Cerebellar nuclear complex (tissue), 1 donor: ENCODE results near the gene MAPK11.
"Not testable (repeated sequence)": the region's sequence is repeated elsewhere in the genome, so short reads cannot be mapped to it uniquely, and the experiment has no call there.

Source experiments
- DNase-seq, 2 experiments: peaks; one replicate each; lab custom pipeline; 2025; lab: John Stamatoyannopoulos, UW

Gene MAPK11

DNA sequence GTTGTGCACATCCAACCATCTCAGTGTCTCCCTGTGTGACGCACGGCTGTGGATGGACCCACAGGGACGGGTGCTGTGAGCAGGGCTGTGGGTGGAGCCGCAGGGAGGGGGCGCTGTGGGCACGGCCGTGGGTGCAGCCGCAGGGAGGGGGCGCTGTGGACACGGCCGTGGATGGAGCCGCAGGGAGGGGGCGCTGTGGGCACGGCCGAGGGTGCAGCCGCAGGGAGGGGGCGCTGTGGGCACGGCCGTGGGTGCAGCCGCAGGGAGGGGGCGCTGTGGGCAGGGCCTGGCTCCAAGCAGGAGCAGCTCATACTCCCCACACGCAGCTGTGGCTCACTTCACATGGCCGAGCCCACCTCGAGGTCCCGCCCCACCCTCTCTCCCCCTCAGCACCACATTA, 6.0 kb upstream of the MAPK11 start:
- DNase-seq, result peak in 1 of 2 experiments; percentile 59

DNA sequence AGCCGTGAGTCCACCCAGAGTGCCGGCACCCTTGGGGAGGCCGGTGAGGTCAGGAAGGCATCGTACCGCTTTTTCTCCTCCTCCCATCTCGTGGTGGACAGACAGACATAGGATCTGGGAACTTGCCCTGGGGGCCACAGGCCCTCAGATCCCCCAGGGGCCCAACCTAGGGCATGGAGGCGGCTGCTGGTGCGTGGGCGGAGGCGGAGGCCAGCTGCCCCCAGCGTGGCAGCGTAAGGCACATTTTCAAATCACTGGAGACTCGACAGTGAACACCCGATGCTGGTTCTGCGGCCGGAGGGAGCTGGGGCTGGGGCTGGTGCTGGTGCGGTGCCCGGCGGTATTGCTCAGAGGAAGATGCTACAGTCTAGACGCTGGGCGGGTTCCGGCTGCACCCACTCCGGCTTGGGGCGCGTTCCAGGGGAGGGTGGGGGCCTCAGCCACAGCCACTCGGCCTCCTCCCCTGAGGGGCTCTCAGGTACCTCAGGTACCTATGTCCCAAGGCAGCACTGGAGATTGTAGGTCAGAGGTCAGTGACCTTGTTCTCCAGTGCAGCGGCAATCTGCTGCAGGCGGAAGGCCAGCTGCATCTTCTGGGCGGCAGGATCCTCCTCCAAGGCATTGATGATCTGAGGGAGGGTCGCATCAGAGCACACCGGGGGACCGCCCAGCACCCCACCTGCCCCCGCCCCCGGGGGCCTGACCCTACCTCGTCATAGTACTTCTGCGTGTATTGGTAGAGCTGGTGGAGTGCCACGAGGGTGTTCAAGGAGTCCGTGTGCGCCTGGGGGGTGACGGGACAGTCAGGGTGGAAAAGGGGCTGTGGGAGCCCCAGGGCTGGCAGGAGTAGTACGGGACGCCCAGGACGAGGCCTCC, 5.2 kb upstream of the MAPK11 start:
- no peak for DNase-seq

DNA sequence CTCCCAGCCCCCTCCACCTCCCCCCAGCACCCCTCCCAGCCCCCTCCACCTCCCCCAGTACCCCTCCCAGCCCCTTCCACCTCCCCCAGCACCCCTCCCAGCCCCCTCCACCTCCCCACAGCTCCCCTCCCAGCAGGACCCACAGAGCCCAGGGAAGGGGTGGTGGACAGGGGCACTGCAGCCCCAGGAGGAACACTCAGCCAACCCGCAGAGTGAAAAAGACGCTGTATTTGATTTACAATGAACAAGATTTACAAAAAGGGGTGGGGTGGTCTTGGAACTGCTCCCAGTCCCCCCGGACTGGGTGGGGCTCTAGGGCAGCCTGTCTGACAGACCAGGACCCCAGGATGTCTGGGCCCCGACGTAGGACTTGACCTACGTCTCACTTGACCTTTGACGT, 4.6 kb upstream of the MAPK11 start:
- DNase-seq, result no peak

DNA sequence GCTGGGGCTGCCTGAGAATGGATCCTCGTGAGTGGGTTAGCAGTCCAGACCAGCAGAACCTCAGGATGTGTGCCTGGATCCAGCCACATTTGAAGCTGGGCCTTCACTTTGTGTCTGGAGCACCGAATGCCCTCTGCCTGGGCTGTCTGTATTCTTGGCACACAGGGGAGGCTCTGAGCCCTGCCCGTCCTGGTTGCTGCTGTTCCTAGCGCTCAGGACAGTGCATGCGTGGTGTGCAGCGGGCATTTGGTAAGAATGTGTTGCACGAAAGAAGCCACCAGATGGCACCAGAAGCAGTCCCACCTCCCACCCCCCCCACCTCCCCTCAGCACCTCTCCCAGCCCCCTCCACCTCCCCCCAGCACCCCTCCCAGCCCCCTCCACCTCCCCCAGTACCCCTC, 4.1 kb upstream of the MAPK11 start:
- peak in 1 of 2 experiments; percentile 73 for DNase-seq

DNA sequence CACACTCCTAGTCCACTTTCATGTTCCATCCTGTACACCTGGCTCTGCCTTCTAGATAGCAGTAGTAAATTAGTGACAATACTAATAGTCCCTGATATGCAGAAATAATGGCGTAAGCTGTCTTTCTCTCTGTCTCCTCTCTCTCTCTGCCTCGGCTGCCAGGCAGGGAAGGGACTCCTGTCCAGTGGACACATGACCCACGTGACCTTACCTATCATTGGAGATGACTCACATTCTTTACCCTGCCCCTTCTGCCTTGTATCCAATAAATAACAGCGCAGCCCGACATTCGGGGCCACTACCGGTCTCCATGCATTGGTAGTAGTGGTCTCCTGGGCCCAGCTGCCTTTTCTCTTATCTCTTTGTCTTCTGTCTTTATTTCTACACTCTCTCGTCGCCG, 3.6 kb upstream of the MAPK11 start:
- DNase-seq, result not testable (repeated sequence)

DNA sequence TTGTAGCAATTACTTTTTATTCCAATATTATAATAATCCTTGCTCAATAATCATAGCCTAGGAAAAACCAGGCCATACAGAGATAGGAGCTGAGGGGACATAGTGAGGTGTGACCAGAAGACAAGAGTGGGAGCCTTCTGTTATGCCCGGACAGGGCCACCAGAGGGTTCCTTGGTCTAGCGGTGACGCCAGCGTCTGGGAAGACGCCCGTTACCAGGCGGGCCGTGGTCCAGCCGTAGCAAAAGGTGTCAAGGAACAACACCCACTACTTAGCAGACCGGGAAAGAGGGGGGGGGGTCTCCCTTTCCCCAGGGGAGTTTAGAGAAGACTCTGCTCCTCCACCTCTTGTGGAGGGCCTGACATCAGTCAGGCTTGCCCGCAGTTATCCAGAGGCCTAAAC, 3.2 kb upstream of the MAPK11 start:
- not testable (repeated sequence) for DNase-seq

DNA sequence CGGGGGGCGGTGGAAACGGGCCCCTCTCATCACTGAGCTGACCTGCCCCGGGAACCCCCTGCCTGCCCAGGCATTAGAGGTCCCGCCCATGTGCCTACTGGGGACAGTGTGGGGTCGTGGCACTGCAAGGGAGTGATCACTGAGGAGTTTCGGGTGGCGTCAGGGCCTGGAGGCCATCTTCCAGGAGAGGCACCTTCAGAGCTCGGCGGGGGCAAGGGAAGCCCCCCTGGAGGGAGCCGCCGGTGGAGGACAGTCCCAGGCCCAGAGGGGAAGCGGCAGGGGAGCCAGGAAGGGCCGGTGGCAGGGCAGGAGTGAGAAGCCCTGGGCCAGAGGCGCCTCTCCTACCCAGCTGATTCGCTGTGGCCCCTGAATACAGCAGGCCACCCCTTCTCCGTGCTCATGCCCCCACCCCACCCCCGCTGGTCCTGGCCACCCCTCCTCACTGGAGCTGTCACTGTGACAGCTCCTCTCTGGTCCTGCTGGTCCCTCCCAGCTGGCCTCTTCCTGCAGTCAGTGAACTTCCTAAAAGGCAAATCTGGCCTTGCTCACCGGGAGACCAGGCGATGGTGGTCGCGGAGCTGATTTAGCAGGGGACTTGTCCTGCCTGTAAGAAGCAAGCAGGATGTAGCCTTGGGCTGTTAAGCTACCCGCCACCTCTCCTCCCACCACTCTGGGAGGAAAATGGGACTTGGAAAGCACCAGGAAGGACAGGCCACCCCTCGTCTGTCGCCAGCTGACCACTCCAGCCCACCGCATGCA, 2.0 kb upstream of the MAPK11 start:
- no peak for DNase-seq

DNA sequence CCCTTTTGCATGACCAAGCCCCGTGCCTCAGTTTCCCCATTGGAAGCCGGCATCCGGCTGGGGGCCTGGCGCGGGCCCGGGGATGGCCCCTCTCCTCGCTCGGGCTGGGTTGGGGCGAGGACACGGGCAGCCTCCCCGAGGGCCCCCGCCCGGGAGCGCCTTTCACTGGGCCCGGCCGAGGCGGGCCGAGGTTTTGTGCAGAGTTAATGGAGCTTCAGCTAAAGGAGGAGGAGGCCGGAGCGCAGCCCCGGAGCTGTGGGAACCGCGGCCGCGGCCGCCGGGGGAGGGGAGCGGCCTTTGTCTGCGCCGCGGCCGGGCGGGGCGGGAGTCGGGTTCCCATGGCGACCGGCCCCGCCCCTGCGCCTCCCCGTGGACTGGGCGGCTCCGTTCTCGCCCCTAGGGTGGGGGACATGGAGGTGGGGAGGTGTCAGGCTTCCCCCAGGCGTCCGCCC, 1.4 kb upstream of the MAPK11 start:
- no peak for DNase-seq

DNA sequence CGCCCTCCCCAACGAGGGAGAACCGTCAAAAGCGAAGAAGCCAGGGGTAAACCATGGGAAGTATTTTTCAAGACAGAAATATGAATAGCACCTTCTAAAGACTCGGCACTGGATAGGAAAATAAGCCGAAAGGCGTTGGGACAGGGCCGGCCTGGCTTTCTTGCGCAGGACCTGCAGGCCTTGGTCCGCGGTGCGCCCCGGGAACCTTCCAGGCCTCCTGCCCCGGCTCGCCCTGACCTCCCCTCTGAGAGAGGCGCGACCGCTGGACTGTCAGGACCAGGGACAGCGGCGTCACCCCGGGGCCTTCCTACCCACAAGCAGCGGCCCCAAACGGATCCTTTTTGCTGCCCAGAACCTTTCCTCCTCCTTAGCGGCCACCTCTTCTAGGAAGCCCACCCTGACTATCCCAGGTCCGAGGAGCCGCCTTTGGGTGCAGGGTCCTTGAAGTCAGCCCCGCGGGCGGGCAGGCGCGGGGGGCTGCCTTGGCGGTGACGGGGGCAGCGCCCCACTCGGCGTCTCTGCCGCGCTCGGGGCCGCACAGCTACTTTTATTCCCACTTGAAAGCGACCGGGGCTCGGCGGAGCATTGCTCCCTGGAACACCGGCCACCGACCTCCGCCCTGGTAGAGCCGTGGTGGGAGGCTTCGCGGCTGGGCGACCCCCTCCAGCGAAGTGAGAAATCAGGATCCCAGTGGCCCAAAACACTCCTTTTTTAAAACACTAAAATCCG, 650 bp upstream of the MAPK11 start:
- DNase-seq, result no peak

DNA sequence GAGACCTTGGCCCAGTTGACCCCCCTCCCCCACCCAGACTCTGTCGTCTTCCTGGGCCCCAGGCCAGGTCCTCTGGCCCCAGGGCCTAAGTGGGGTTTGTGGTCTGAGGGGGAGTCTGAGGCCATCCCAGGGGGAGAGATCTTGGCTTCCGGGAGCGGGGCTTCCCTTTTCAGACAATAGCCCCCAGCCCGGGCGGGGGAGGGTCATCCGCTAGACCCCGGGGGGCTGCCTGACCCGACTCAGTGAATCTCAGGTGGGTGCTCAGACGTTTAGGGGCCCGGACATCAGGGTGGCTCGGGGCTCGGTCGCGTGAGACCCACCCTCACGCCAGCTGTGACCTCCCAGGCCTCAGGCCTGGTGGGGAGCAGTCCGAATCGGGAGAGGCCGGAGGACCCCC, 609 bp downstream of the MAPK11 start:
- DNase-seq, result no peak

DNA sequence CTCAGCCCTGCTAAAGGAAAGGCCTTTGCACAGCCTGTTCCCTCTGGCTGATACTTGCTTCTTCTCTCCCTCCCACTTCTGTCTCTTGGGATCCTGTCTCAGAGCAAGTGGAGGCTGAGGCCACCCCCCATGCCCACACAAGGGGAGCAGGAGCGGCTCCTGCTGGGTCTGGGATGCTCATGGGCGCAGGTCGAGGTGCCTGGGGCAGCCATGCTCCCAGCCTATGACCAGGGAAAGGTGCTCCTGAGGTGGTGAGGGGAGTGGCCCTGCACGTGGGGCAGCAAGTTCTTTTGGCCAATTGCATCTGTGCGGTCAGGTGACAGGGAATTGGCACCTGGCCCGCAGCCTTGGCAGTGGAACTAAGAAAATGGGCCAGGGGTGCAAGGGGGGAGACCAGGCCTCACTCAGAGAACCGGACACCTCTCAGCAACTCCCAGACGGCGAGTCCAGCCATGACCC, 1.5 kb downstream of the MAPK11 start:
- no peak for DNase-seq

DNA sequence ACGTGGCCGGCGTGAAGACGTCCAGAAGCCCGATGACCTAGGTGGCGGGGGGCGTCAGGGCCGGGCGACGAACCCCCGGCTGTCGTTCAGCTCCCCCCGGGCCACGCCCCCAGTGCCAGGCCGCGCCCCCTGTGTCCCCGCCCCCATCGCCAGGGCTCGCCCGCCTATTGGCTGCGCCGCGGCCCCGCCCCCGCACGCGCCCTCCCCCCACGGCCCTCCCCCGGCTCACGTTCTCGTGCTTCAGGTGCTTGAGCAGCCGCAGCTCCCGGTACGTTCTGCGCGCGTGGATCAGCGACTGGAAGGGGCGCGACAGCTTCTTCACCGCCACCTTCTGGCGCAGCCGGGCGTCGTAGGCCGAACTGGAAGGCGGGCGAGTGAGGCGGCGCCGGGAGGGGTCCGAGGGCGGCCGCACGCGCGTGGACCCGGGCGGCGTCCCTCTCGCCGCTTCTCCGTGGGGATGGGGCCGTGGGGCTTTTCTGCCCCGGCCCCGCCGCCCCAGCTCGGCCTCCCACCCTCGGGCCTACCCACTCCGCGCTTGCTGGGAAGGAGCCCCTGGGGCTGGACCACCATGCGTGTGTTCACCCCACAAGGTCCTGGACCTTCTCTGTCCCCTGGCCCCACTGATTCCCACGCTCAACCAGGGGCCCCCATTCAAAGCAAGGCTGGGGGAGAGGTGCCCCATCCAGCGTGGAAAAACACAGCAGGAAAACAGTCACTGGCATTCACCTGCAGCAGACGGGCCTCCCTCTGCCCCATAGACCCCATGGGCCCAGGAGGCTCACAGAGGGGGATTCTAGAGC, 2.4 kb downstream of the MAPK11 start:
- no peak for DNase-seq

DNA sequence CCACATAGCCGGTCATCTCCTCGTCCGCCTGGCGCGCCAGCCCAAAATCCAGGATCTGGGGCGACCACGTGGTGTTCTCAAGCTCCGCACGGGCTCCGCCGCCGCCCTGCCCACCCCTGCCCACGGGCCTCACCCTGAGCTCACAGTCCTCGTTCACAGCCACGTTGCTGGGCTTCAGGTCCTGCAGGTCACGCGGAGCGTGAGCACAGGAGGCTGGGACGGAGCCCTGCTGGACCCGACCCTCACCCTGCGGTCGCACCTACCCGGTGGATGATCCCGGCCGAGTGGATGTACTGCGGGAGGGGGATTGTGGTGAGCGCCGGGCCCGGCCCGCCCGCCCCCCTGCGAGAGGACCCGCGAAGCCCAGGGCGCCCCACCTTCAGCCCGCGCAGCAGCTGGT, 3.2 kb downstream of the MAPK11 start:
- no peak for DNase-seq

DNA sequence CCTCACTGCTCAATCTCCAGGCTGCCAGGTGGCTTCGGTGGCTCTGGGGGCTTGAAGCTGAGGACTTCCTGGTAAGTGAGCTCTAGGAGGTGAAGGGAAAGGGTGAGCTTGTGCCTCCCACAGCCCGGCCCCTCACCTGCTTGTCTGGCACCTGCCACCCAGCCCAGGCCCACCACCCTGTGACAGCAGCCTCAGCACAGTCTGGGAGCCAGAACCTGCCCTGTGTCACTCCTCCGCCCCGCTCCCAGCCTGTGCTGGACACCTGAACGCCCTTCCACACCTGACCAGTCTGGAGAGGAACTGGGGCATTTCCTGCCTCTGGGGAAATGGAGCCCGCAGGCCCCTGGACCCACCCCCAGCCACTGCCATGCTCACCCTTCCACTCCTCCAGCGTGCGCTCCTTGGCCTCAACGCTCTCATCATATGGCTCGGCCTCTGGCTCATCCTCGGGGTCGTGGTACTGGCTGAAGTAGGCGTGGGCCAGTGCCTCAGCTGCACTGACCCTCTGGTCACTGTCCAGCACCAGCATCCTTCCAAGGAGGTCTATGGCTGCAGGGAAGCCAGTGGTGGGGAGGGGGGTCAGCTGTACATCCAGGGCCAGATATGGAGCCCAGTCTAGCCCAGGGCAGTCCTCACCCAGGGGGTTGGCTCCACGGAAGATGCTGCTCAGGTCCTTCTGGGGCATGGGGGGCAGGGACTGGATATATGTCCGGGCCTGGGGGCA, 5.1 kb downstream of the MAPK11 start:
- DNase-seq, result no peak

DNA sequence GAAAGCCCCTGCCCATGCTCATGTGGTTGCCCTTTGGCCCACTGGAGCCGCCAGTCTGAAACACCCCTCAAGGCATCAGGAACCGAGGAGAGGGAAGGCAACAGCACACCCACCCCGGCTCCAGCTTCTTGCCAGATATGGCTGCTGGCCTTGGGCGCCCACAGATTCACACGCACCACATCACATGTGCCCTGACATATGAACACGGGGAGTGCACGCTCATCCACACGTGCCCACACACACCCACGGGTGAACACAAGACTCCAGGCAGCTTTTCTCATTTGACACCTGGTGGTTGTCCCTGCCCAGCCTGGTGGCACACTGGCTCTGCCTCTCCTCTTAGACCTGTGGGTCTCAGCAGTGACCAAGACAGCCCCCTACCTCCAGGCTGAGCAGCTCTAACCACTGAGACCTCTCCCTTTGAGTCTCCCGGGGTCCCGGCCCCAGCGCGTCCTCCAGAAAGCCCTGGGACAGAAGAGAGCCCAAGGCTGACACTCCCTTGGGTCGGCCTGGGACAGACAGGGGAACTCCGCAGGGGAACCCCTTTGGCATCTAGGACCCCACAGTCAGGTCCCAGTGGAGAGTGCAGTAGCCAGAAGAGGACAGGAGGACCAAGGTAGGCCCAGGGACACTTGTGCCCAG, 6.0 kb downstream of the MAPK11 start:
- no peak for DNase-seq

DNA sequence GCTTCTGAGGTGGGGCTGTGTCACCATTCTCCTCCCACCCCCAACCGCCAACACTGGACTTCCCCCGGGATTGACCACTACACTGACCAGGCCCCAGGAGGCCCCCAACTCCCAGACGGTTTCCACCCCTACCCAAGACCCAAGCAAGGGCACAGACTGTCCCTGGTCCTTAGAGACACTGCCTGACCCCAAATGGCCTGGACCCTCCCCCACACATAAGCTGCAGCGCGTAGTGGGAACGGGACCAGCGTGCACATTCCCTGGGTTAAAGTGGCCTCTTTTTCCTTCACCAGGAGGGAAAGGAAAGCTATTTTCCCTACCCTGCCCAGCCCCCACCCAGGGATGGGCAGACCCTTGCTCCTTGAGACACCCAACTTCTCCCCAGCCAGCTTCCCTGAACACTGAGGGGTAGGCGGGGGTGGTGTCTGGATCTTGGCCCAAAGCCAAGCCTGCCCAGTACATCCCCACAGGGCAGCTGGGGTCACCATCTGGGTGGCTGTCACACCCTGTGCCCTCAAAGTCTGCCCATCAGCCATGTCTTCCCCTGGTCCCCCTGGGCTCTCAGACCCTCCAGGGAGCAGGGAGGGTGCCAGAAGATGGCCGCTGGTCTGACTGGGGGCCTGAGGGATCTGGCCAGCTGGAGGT, 7.1 kb downstream of the MAPK11 start:
- DNase-seq, result no peak

DNA sequence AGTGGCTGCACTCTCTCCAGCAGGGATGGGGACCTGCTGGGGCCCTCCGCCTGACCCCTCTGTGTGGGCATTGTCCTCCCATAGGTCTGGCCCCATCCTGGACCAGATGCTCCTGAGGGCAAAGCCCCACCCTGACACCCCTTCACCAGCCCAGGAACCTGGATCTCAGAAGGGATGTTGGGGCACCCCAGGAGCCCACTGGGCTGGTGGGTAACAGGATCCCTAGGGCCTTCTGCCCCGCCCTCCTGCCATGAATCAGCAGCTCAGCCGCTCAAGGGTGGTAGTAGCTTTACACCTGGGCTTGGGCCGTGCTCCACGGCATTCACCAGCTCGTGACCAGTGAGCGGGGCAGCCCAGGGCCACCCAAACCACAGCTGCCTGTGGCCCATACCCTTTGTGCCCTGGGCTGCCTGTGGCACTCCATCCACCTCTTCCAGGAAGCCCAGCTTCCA, 7.7 kb downstream of the MAPK11 start:
- no peak for DNase-seq

DNA sequence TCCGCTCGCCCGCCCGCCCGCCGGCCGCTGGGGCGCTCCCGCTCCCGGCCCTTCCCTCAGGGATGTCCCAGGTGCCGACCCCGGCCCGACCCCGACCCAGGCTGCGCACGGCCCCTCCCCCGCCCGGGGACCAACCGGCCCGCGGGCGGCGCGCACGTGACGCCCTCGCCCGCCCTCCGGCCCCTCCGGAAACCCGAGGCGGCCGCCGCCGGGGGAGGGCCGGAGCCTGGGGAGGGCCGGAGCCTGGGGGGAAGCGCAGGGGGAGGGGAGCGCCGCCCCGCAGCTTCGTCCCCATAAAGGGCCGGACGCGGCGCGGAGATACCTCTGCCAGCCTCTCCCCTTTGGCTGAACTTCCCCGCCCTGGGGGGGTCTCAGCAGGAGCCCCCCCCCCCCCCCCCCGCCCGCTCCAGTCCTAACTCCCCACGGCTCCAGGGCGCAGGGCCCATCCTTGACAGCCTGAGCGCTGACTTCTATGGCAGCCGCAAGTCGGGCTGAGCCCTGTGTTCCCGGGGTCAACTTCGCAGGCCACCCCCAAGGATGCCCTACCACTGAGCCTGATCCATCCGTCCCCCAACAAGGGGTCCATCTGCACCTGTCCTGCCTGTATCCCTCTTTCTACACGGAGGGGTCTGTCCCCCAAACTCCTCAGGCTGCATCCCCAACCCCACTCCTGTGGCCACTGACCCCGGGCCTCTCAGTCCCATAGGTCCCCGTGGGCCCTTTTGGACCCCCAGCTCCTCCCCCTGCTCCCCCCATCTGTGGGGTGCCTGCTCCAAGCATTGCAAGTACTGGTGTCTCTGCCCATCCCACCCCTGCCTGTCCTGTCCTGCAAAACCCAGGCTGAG, 8.3 kb downstream of the MAPK11 start, which contains the start of gene MAPK12:
Gene MAPK12, minus strand, starts transcription at position 69 of the 845 bp plus-strand sequence. CDS start 174 bp downstream, outside the sequence.
- DNase-seq, result no peak
